C4-2B (cell line): ENCODE results near the gene PIK3C2G.

Experiments
- H3K27ac ChIP-seq: fragments of 450-650 bp; 2 replicates; pipeline ENCODE4 v1.5.1; 2017
- CTCF ChIP-seq: fragments of 450-650 bp; conservative IDR thresholded peaks from 2 replicates; pipeline ENCODE4 v1.5.1; 2017; ENCODE audit warnings: mild to moderate bottlenecking
- ZFX ChIP-seq: fragments of 450-650 bp; IDR thresholded peaks from 2 replicates; pipeline ENCODE4 v1.6.1; 2017

The PIK3C2G gene

GRCh38 chr12:18368594-18368993 lies 107.3 kb downstream of the PIK3C2G start:
- TF ChIP-seq CTCF (no peak), ZFX (no peak)

GRCh38 chr12:18373181-18373580 lies 111.9 kb downstream of the PIK3C2G start:
- no peak overlapping the region for H3K27ac ChIP-seq
- TF ChIP-seq ZFX (no peak), CTCF (no peak)

More at GRCh38 chr12:18368594-18368993, 107.3 kb downstream of the PIK3C2G start:
- H3K27ac ChIP-seq, result no peak overlapping the region

GRCh38 chr12:18375131-18375530 lies 113.8 kb downstream of the PIK3C2G start:
- H3K27ac ChIP-seq, result no peak overlapping the region
- no peak for TF ChIP-seq ZFX
- TF ChIP-seq CTCF, result no peak

- TF ChIP-seq ZFX, result no peak
- no peak for TF ChIP-seq CTCF
- H3K27ac ChIP-seq, result no peak overlapping the region
These were observed 114.3 kb downstream of the PIK3C2G start for GRCh38 chr12:18375583-18375982.

- H3K27ac ChIP-seq, result no peak overlapping the region
- TF ChIP-seq CTCF (no peak), ZFX (no peak)
These were observed 121.0 kb downstream of the PIK3C2G start for GRCh38 chr12:18382236-18382885.

- TF ChIP-seq ZFX (no peak), CTCF (no peak)
- no peak overlapping the region for H3K27ac ChIP-seq
These were observed 121.9 kb downstream of the PIK3C2G start for GRCh38 chr12:18383203-18383602.

GRCh38 chr12:18387706-18388105 lies 126.4 kb downstream of the PIK3C2G start:
- no peak overlapping the region for H3K27ac ChIP-seq
- no peak for TF ChIP-seq ZFX
- no peak for TF ChIP-seq CTCF
